ENCODE results near the gene ADRA2C. TPM values are rescaled to one million over a fixed set of nuclear protein-coding genes. Genes with fewer than 3 reads are reported as not detected.
A peak's percentile ranks its signal among the peaks of the same experiment; 100 is the strongest.

Gene ADRA2C
- total and polyA plus RNA-seq, 8 donors: 1.1 to 6.8 (median 3.0) TPM

GRCh38 chr4:3723232-3723642 lies 42.9 kb upstream of the ADRA2C start:
- ATAC-seq (no peak), DNase-seq (no peak), FAIRE-seq (no peak)
- no peak for TF ChIP-seq CTCF (IDR thresholded peaks at IDR 0.05)
- Histone ChIP-seq H3K36me3 (no peaks in the 10 kb centered on the region), H3K27ac (no peak overlapping the region), H3K4me3 (no peak overlapping the region), H3K27me3 (peaks cover 0 to 11% (median 0%) of the 10 kb centered on the region in 4 donors), H3K4me1 (no peaks in the 10 kb centered on the region), H3K9me3 (no peaks in the 10 kb centered on the region)
- intact Hi-C loops (cut with DNase I): no loop called here
- 70 to 71% methylated on average over 9 of the region's 9 CpGs for WGBS, 2 donors

- peak in 1 of 6 donors; percentile 46 for DNase-seq
- peaks cover 0 to 11% (median 0%) of the 10 kb centered on the region in 4 donors for H3K27me3 ChIP-seq
- no peaks in the 10 kb centered on the region for H3K36me3 ChIP-seq
- H3K9me3 ChIP-seq: no peaks in the 10 kb centered on the region
- no peak for TF ChIP-seq CTCF (IDR thresholded peaks at IDR 0.05)
- no peak overlapping the region for H3K27ac ChIP-seq
- WGBS, 2 donors: 7 to 10% methylated on average over 37 to 44 of the region's 44 CpGs
- no peak overlapping the region for H3K4me3 ChIP-seq
- FAIRE-seq: no peak
- intact Hi-C loops (cut with DNase I): no loop called here
- H3K4me1 ChIP-seq: no peaks in the 10 kb centered on the region
- peak in 1 of 4 donors; percentile 26 for ATAC-seq
Observed at GRCh38 chr4:3724319-3725231, 41.6 kb upstream of the ADRA2C start.

GRCh38 chr4:3725936-3726870 lies 40.0 kb upstream of the ADRA2C start:
- peak in 1 of 4 donors; percentile 19 for ATAC-seq
- no peak overlapping the region for H3K27ac ChIP-seq
- intact Hi-C loops (cut with DNase I): no loop called here
- no peaks in the 10 kb centered on the region for H3K4me1 ChIP-seq
- H3K27me3 ChIP-seq: peaks cover 0 to 11% (median 0%) of the 10 kb centered on the region in 4 donors
- H3K4me3 ChIP-seq: no peak overlapping the region
- 11 to 22% methylated on average over 10 of the region's 10 CpGs for WGBS, 2 donors
- no peak for TF ChIP-seq CTCF (IDR thresholded peaks at IDR 0.05)
- H3K9me3 ChIP-seq: no peaks in the 10 kb centered on the region
- FAIRE-seq: no peak
- no peaks in the 10 kb centered on the region for H3K36me3 ChIP-seq
- no peak for DNase-seq

GRCh38 chr4:3727847-3728469 lies 38.2 kb upstream of the ADRA2C start:
- Histone ChIP-seq H3K4me3 (no peak overlapping the region), H3K27me3 (peaks cover 0 to 11% (median 0%) of the 10 kb centered on the region in 4 donors), H3K4me1 (no peaks in the 10 kb centered on the region), H3K27ac (no peak overlapping the region), H3K9me3 (no peaks in the 10 kb centered on the region), H3K36me3 (no peaks in the 10 kb centered on the region)
- ATAC-seq: no peak
- intact Hi-C loops (cut with DNase I): no loop called here
- 49 to 54% methylated on average over 16 of the region's 16 CpGs for WGBS, 2 donors
- peak in 1 of 6 donors; percentile 44 for DNase-seq
- FAIRE-seq: no peak
- no peak for TF ChIP-seq CTCF (IDR thresholded peaks at IDR 0.05)

All from pancreas (tissue), 10 donors.